Colonic mucosa (tissue), 4 donors: ENCODE measurements around the gene RS1. TPM values are rescaled to one million over a fixed set of nuclear protein-coding genes. Genes with fewer than 3 reads are reported as not detected.

Experiments
- DNase-seq: peaks from one replicate; pipeline ENCODE4 v3.0.0-alpha.2; 2020
- H3K27ac ChIP-seq: fragments of 200-600 bp; one replicate; pipeline ENCODE4 v1.8.0; 2021
- H3K27me3 ChIP-seq: fragments of 200-600 bp; one replicate; pipeline ENCODE4 v1.8.0; 2021
- H3K36me3 ChIP-seq: fragments of 200-600 bp; one replicate; pipeline ENCODE4 v1.8.0; 2021
- H3K4me1 ChIP-seq: fragments of 200-600 bp; one replicate; pipeline ENCODE4 v1.8.0; 2021; ENCODE audit warnings: mild to moderate bottlenecking
- H3K4me3 ChIP-seq: fragments of 200-600 bp; one replicate; pipeline ENCODE4 v1.8.0; 2021
- H3K9ac ChIP-seq, 2 donors: one replicate each; pipeline ENCODE4 v1.7.0; 2013; ENCODE audit warnings: control low read depth in 2 of 2, low read depth in 2 of 2, low read length in 2 of 2
- H3K9me3 ChIP-seq: fragments of 200-600 bp; one replicate; pipeline ENCODE4 v1.8.0; 2021
- CTCF ChIP-seq: fragments of 200-600 bp; IDR thresholded peaks from one replicate; pipeline ENCODE4 v1.8.0; 2022; ENCODE audit warnings: antibody characterized with exemption, mild to moderate bottlenecking
- intact Hi-C: fragments of 100-400 bp; cut with DNase I; formaldehyde crosslinking; loops from one replicate; pipeline ENCODE4 v1.14.1; 2022
- total RNA-seq, 2 donors: library from RNA; stranded (reverse); fragmentation: NEBNext Ultra II Directional in 1 of 2; extraction: Animal tissue kit (Norgen Biotek cat#: 25700) in 1 of 2; gene quantifications; one replicate each; pipeline ENCODE4 v1.2.1, GENCODE V29; 2021
- donor health status: healthy.
- donor health status: DM: no; HTN: no; CAD: no.
- donor health status: DM: no; HTN: no; CAD: no.

Gene RS1
- total RNA-seq, 2 donors from 2014 or later, result not detected

DNA sequence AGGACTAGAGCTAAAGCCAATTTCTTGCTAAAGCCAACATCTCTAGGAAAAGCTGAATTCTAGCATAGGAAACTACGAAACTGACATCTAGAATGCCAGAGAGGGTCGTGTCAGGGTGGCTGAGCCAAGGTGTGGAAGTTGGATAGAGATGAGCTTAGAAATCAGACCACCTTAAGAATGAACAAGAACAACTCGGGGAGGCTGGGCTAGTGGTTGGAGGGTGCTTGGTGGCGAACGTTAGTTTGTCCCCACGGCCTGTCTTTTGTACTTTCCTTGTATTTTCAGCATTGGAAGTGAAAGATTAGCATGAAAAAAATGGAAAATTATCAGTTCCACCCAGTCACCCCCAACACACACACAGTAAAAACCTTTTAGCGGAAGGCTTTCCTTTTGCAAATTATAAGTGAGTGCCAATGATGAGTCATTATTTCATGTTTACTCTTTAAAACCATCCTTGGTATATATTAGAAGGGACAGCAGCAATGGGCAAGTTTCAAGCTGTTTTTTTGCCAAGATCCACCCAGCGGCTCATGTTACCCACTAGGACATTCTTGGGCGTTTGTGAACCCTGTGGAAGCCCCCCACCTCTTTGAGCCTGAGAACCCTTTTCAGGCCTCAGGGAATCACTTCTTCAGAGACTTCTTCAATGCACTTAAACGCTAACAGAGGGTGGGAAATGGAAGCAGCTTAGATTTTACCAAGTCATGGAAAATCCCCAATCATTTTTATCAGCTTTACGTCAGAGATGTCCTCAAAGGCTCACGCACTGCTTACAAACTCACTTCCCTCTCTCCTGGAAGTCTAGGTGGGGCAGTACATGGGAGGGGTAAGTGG is 30.7 kb upstream of the RS1 start:
- Histone ChIP-seq H3K36me3 (no peaks in the 10 kb centered on the region), H3K27ac (no peak overlapping the region), H3K9me3 (no peaks in the 10 kb centered on the region), H3K27me3 (no peaks in the 10 kb centered on the region), H3K9ac (no peak overlapping the region), H3K4me3 (no peak overlapping the region), H3K4me1 (no peaks in the 10 kb centered on the region)
- DNase-seq, result no peak
- intact Hi-C loops, result no loop called here
- no peak for TF ChIP-seq CTCF

- Histone ChIP-seq H3K27ac (no peak overlapping the region), H3K36me3 (no peaks in the 10 kb centered on the region), H3K9me3 (no peaks in the 10 kb centered on the region), H3K9ac (no peak overlapping the region), H3K4me3 (no peak overlapping the region), H3K27me3 (no peaks in the 10 kb centered on the region), H3K4me1 (no peaks in the 10 kb centered on the region)
- no peak for TF ChIP-seq CTCF
- intact Hi-C loops, result no loop called here
- DNase-seq, result peak; percentile 23
Observed at GRCh38 chrX:18701621-18702361, 29.9 kb upstream of the RS1 start.

GRCh38 chrX:18698737-18699650 is 27.1 kb upstream of the RS1 start:
- Histone ChIP-seq H3K4me3 (no peak overlapping the region), H3K9ac (no peak overlapping the region), H3K36me3 (no peaks in the 10 kb centered on the region), H3K9me3 (no peaks in the 10 kb centered on the region), H3K27ac (no peak overlapping the region), H3K4me1 (no peaks in the 10 kb centered on the region), H3K27me3 (no peaks in the 10 kb centered on the region)
- DNase-seq, result no peak
- no peak for TF ChIP-seq CTCF
- intact Hi-C loops, result no loop called here

- Histone ChIP-seq H3K4me1 (no peaks in the 10 kb centered on the region), H3K4me3 (no peak overlapping the region), H3K27me3 (no peaks in the 10 kb centered on the region), H3K9ac (no peak overlapping the region), H3K9me3 (no peaks in the 10 kb centered on the region), H3K27ac (no peak overlapping the region), H3K36me3 (no peaks in the 10 kb centered on the region)
- no peak for TF ChIP-seq CTCF
- no peak for DNase-seq
- intact Hi-C loops, result no loop called here
Observed at GRCh38 chrX:18696653-18697052, 24.7 kb upstream of the RS1 start.

- Histone ChIP-seq H3K9me3 (no peaks in the 10 kb centered on the region), H3K4me1 (no peaks in the 10 kb centered on the region), H3K27ac (no peak overlapping the region), H3K9ac (no peak overlapping the region), H3K27me3 (no peaks in the 10 kb centered on the region), H3K36me3 (no peaks in the 10 kb centered on the region), H3K4me3 (no peak overlapping the region)
- intact Hi-C loops, result no loop called here
- no peak for DNase-seq
- TF ChIP-seq CTCF, result no peak
Observed at GRCh38 chrX:18692541-18692940, 20.6 kb upstream of the RS1 start.
